Activated naive CD8-positive, alpha-beta T cell treated with anti-CD3 and anti-CD28 coated beads, Interleukin-2, amount 50 U/mL, for 24 hours (primary cell): Measurements from ENCODE around the gene EFHD2.
"Not testable (repeated sequence)": the region's sequence is repeated elsewhere in the genome, so short reads cannot be mapped to it uniquely, and the experiment has no call there.

ENCODE experiments used
- ATAC-seq: fragments of 150-1000 bp; cut with Tn5 transposase; one replicate; pipeline ENCODE4 v1.10.0; 2021
- DNase-seq: peaks from one replicate; pipeline ENCODE4 v3.0.0; 2021
- H3K27ac Mint-ChIP-seq: one replicate; pipeline ENCODE4 v1.8.0; 2021; ENCODE audit warnings: mild to moderate bottlenecking, mixed read lengths
- H3K27me3 Mint-ChIP-seq: one replicate; pipeline ENCODE4 v1.8.0; 2021; ENCODE audit warnings: mixed read lengths
- H3K36me3 Mint-ChIP-seq: one replicate; pipeline ENCODE4 v1.8.0; 2021; ENCODE audit warnings: low read depth, mixed read lengths
- H3K4me1 Mint-ChIP-seq: one replicate; pipeline ENCODE4 v1.8.0; 2021; ENCODE audit warnings: mixed read lengths
- H3K4me3 Mint-ChIP-seq: one replicate; pipeline ENCODE4 v1.8.0; 2021; ENCODE audit warnings: mild to moderate bottlenecking, moderate library complexity, mixed read lengths
- H3K9me3 Mint-ChIP-seq: one replicate; pipeline ENCODE4 v1.8.0; 2021; ENCODE audit warnings: mixed read lengths

The EFHD2 gene

GRCh38 chr1:15428252-15428651 is 18.6 kb downstream of the EFHD2 start:
- not testable (repeated sequence) for H3K27ac Mint-ChIP-seq, DNase-seq, H3K27me3 Mint-ChIP-seq, H3K4me1 Mint-ChIP-seq, ATAC-seq, H3K36me3 Mint-ChIP-seq, H3K4me3 Mint-ChIP-seq, H3K9me3 Mint-ChIP-seq

DNA sequence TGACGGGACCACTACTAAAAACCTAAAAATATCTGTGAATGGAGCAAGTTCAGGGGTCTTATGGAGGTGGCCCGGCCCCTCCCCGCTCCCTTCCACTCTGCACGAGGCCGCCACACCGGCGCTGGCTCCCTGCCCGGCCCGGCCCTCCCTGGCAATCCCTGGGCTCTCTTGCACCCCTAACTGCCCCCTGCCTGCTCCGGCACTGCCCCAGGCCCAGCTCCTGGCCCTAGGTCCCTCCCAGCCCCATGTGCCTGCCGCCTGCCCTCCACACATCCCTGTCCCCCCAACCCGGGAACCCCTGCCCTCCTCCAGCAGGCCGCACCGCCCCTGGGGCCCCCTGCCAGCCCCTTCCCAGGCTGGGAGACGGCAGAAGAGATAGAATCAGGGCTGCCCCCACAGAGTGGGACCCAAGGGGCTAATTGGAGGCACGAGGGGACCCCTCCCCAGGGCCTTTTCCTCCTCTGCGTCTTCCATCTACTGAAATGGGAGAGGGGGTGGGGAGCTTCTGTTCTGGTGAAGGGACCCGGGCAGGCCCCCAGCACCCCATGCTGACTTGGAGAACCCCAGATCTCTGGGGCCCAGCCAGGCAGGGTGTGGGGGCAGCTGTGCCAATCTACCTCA is 19.2 kb downstream of the EFHD2 start:
- H3K4me3 Mint-ChIP-seq: no peak overlapping the region
- H3K9me3 Mint-ChIP-seq: no peaks in the 10 kb centered on the region
- DNase-seq (no peak), ATAC-seq (no peak)
- H3K36me3 Mint-ChIP-seq: peaks cover 2% of the 10 kb centered on the region
- no peak overlapping the region for H3K27ac Mint-ChIP-seq
- H3K27me3 Mint-ChIP-seq: no peaks in the 10 kb centered on the region
- H3K4me1 Mint-ChIP-seq: peaks cover 6% of the 10 kb centered on the region

DNA sequence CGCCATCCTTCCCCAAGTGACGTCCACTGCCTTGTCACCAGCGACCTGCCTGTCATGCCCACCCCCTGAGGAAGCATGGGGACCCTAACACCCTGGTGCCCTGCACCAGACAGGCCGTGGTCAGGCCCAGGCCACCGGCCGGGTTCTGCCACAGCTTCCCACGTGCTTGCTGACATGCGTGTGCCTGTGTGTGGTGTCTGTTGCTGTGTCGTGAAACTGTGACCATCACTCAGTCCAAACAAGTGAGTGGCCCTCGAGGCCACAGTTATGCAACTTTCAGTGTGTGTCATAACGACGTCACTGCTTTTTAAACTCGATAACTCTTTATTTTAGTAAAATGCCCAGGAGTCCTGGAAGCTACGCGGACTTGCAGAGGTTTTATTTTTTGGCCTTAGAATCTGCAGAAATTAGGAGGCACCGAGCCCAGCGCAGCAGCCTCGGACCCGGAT is 20.0 kb downstream of the EFHD2 start:
- ATAC-seq: no peak
- Mint-ChIP-seq H3K36me3 (peaks cover 2% of the 10 kb centered on the region), H3K4me1 (peaks cover 6% of the 10 kb centered on the region), H3K27ac (no peak overlapping the region), H3K4me3 (no peak overlapping the region), H3K27me3 (no peaks in the 10 kb centered on the region), H3K9me3 (no peaks in the 10 kb centered on the region)
- no peak for DNase-seq

DNA sequence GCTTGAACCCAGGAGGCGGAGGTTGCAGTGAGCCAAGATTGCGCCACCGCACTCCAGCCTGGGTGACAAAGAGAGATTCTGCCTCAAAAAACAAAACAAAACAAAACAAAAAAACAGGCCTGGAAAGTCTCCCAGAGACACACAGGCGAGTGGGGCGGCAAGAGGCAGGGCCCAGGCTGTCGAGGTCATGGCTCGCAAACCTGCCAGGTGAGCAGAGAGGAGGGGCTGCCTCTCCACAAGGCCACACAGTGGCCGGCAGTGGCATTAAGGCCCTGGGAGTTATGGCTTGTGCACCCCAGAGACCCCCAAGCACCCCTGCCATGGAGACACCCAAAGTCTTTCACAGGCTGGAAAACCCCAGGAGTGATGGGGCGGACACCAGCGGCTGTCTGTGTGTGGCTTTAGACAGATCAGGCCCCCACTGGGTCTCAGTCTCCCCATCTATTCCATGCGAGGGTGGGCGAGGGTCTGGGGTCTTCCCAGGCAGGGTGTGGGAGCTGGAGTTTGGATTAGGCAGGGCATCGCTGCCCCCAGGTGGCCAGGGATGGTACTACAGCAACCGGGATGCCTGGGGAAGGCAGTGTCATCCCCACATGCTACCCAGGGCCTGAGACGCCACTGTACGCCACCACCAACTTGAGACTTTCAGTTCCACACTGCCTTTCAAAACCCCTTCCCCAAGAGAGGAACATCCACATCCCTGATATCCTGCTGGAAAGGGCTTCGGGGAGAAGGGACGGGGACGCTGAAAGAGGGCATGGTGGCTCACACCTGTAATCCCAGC is 21.3 kb downstream of the EFHD2 start:
- no peaks in the 10 kb centered on the region for H3K27me3 Mint-ChIP-seq

GRCh38 chr1:15431571-15431948 is 21.9 kb downstream of the EFHD2 start:
- H3K36me3 Mint-ChIP-seq: peaks cover 2% of the 10 kb centered on the region
- ATAC-seq (no peak), DNase-seq (no peak)
- H3K9me3 Mint-ChIP-seq: no peaks in the 10 kb centered on the region
- no peaks in the 10 kb centered on the region for H3K27me3 Mint-ChIP-seq
- H3K4me3 Mint-ChIP-seq: no peak overlapping the region
- no peak overlapping the region for H3K27ac Mint-ChIP-seq
- no peaks in the 10 kb centered on the region for H3K4me1 Mint-ChIP-seq

More for the DNA sequence above, 21.3 kb downstream of the EFHD2 start:
- H3K4me1 Mint-ChIP-seq: peaks cover 6% of the 10 kb centered on the region
- ATAC-seq (peak; percentile 48), DNase-seq (peak; percentile 83)
- H3K36me3 Mint-ChIP-seq: peaks cover 2% of the 10 kb centered on the region
- H3K4me3 Mint-ChIP-seq: no peak overlapping the region
- no peak overlapping the region for H3K27ac Mint-ChIP-seq
- no peaks in the 10 kb centered on the region for H3K9me3 Mint-ChIP-seq

- no peak for DNase-seq
- Mint-ChIP-seq H3K27ac (no peak overlapping the region), H3K36me3 (peaks cover 2% of the 10 kb centered on the region)
These were observed 22.6 kb downstream of the EFHD2 start for GRCh38 chr1:15432324-15432723.

DNA sequence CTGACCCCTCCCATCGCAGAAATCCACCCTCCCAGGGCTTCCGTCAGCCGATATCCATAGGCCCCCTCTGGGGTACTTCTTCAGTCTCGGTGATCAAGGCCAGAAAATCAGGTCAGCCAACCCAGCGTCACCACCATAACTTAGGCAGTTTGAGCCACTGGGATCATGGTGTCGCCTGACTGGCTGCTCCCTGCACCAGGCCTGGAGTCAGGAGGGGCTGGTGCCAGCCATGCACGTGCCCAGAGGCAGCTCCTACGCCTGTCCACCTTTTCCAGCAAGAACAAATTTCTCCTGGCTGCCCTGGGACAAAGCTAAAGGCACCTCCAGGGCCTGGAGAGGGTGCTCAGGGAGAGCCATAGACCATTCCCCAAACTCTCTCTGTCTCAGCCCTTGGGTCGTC is 23.8 kb downstream of the EFHD2 start:
- no peaks in the 10 kb centered on the region for H3K27me3 Mint-ChIP-seq
- no peak overlapping the region for H3K4me3 Mint-ChIP-seq
- H3K4me1 Mint-ChIP-seq: no peaks in the 10 kb centered on the region
- no peak for DNase-seq
- peaks cover 2% of the 10 kb centered on the region for H3K36me3 Mint-ChIP-seq
- H3K27ac Mint-ChIP-seq: no peak overlapping the region
- ATAC-seq: no peak
- H3K9me3 Mint-ChIP-seq: no peaks in the 10 kb centered on the region

More at GRCh38 chr1:15432324-15432723, 22.6 kb downstream of the EFHD2 start:
- Mint-ChIP-seq H3K4me1 (no peaks in the 10 kb centered on the region), H3K27me3 (no peaks in the 10 kb centered on the region), H3K9me3 (no peaks in the 10 kb centered on the region), H3K4me3 (no peak overlapping the region)
- ATAC-seq: no peak

DNA sequence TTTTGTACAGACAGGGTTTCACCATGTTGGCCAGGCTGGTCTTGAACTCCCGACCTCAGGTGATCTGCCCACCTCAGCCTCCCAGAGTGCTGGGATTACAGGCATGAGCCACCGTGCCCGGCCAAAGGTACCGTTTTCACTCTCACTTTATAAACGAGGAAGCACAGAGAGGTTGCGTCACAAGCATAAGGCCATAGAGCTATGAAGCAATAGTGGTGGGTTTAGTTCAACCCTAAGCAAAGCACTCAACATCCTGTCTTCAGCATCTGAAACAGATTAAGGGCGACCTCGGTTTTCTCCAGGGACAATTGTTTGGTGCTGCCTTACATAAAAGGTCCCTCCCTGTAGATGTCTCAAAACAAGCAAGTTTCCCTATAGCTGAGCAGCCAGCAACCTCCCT is 25.1 kb downstream of the EFHD2 start:
- H3K27ac Mint-ChIP-seq, H3K27me3 Mint-ChIP-seq, H3K9me3 Mint-ChIP-seq, H3K4me3 Mint-ChIP-seq, H3K36me3 Mint-ChIP-seq, H3K4me1 Mint-ChIP-seq, DNase-seq, ATAC-seq: not testable (repeated sequence)

DNA sequence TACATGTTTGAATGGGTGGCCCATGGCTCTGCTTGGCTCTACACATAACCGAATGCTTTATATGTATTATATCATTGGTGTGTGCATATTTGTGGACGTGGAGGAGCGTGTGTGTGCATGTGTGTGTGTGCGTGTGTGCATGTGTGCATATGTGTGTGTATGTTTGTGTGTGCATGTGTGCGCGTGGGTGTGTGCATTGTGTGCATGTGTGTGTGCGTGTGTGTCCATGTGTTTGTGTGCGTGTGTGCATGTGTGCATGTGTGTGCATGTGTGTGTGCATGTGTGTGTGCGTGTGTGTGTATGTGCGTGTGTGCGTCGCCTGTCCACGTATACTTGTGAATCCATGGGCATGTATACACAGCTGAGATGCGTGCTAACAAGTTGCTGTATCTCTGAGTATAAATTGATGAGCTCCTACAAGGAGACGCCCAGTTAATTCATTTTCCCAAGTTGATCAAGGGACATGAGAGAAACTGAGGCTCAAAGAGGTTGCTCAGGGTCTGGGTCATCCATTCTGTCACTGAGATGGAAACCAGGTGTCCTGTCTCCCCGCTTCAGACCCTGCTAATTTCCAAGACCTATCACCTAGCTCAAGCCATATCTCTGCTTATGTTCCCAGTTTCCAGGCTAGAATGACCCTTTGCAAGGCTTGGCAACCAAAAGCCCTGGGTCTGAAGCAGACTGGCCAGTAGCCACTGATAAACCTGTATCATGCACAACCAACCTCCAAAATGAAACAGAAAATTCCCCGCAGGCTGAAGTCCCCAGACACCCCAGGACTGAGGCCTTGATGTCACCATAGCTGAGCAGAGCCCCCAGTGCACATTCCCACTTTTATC is 25.8 kb downstream of the EFHD2 start:
- Mint-ChIP-seq H3K36me3 (no peaks in the 10 kb centered on the region), H3K4me1 (no peaks in the 10 kb centered on the region), H3K27ac (no peak overlapping the region), H3K27me3 (no peaks in the 10 kb centered on the region), H3K9me3 (no peaks in the 10 kb centered on the region), H3K4me3 (no peak overlapping the region)
- DNase-seq (no peak), ATAC-seq (no peak)

- no peaks in the 10 kb centered on the region for H3K4me1 Mint-ChIP-seq
- ATAC-seq (no peak), DNase-seq (no peak)
- H3K9me3 Mint-ChIP-seq: no peaks in the 10 kb centered on the region
- no peaks in the 10 kb centered on the region for H3K36me3 Mint-ChIP-seq
- H3K4me3 Mint-ChIP-seq: no peak overlapping the region
- no peak overlapping the region for H3K27ac Mint-ChIP-seq
- H3K27me3 Mint-ChIP-seq: no peaks in the 10 kb centered on the region
These were observed 27.3 kb downstream of the EFHD2 start for GRCh38 chr1:15436881-15437442.

DNA sequence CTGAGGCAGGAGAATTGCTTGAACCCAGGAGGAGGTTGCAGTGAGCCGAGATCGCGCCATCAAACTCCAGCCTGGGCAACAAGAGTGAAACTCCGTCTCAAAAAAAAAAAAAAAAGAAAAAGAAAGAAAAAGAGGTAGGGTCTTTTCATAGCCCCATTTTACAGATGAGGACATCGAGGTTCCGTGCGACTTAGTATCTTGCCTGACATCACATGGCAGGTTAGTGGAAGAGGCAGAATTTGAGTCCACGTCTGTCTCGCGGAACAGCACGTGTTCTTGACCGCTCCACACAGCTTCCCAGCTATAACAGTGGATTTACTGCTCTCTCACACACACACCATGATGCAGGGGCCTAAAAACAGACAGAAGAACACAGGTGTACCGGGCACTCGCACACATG is 29.6 kb downstream of the EFHD2 start:
- no peaks in the 10 kb centered on the region for H3K27me3 Mint-ChIP-seq
- no peak for DNase-seq
- no peaks in the 10 kb centered on the region for H3K36me3 Mint-ChIP-seq
- no peak overlapping the region for H3K27ac Mint-ChIP-seq
- no peaks in the 10 kb centered on the region for H3K4me1 Mint-ChIP-seq
- no peak for ATAC-seq
- no peaks in the 10 kb centered on the region for H3K9me3 Mint-ChIP-seq
- H3K4me3 Mint-ChIP-seq: no peak overlapping the region

DNA sequence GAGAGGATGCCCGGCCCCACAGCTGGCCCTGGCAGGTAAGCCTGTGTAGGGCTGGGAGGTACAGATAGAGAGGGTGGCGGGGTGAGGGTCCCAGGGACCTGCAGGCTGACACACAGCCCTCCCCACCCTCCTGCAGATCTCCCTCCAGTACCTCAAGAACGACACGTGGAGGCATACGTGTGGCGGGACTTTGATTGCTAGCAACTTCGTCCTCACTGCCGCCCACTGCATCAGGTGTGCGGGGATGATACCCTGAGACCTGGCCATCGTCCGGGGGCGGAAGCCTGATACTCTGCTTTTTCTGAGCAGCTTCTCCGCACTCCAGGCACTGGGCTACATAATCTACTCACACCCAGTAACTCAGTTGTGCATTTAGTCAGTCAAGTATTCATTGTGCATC is 30.7 kb downstream of the EFHD2 start:
- no peaks in the 10 kb centered on the region for H3K4me1 Mint-ChIP-seq
- no peak overlapping the region for H3K27ac Mint-ChIP-seq
- DNase-seq: no peak
- no peaks in the 10 kb centered on the region for H3K36me3 Mint-ChIP-seq
- no peak for ATAC-seq
- H3K27me3 Mint-ChIP-seq: no peaks in the 10 kb centered on the region
- no peak overlapping the region for H3K4me3 Mint-ChIP-seq
- H3K9me3 Mint-ChIP-seq: no peaks in the 10 kb centered on the region

GRCh38 chr1:15441247-15441646 is 31.6 kb downstream of the EFHD2 start:
- Mint-ChIP-seq H3K27me3 (peaks cover 5% of the 10 kb centered on the region), H3K4me3 (no peak overlapping the region), H3K4me1 (no peaks in the 10 kb centered on the region), H3K9me3 (no peaks in the 10 kb centered on the region), H3K27ac (no peak overlapping the region), H3K36me3 (no peaks in the 10 kb centered on the region)
- DNase-seq: no peak
- no peak for ATAC-seq

DNA sequence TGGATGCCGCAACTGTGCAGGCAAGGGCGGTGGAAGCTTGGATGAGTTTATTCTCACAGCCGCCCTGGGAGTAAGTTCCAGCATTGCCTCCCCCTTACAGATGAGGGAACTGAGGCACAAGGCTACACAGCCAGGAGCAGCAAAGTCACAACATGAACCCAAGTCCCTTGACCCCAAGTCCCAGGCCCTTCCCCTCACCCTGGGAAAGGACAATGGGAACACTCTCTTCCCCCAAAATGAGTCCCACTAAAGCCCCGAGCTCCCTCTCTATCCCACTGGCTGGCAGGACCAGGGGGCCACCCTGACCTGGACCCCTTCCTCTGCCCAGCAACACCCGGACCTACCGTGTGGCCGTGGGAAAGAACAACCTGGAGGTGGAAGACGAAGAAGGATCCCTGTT is 32.4 kb downstream of the EFHD2 start:
- Mint-ChIP-seq H3K27ac (no peak overlapping the region), H3K36me3 (no peaks in the 10 kb centered on the region), H3K27me3 (peaks cover 6% of the 10 kb centered on the region), H3K4me3 (no peak overlapping the region), H3K4me1 (no peaks in the 10 kb centered on the region), H3K9me3 (no peaks in the 10 kb centered on the region)
- ATAC-seq: no peak
- no peak for DNase-seq
